ENCODE results near the gene PODXL2. TPM values are rescaled to one million over a fixed set of nuclear protein-coding genes. Genes with fewer than 3 reads are reported as not detected.

Gene PODXL2
- polyA plus RNA-seq, 3 donors: 47.4 to 53.8 (median 48.7) TPM

DNA sequence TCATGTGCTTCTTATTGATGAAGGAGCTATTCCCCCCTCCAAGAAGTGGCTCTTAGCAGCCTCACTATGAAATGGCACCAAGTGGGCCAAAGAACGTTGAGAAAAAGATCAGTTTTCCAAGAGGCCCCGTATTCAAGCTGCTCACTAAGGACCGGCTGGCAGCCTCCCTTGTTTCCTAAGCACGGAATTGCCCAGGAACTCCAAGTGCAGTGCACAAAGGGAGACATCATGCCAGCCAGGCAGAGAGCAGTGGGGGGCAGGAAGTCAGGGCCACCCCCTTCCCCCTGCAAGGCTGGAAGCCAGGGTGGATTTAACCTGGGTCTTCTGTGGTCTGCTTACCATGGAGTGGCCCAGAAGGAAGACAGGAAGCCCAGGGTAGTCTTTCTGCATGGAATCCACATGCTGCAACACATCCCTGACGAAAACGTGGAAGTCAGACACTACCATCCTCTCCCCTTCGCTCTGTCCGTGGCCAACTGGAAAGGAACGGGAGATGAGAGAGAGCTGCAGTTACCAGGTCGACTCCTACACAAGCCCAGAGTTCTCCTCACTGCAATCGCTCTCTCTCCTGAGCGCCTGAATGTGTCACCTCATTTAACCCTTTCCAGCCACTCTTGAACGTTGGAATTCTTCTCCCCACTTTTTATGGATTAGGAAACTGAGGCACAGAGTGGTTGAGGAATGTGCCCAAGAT is 93.3 kb downstream of the PODXL2 start:
- DNase-seq (ENCODE audit: extremely low read depth in 1 of 11, low read depth in 9 of 11, low spot score in 4 of 11): no peak

Other genes starting within 250 kb of the PODXL2 start
- 10 to 100 TPM; 31.3 to 38.2 (median 36.8) TPM for gene TPRA1, start 38.5 kb upstream of the PODXL2 start, polyA plus RNA-seq (ENCODE audit: insufficient read length in 3 of 3)
- 10 to 100 TPM; 52.5 to 78.2 (median 61.5) TPM for gene MCM2, start 30.8 kb upstream of the PODXL2 start, polyA plus RNA-seq (ENCODE audit: insufficient read length in 3 of 3)
- gene ABTB1, start 43.8 kb downstream of the PODXL2 start, polyA plus RNA-seq (ENCODE audit: insufficient read length in 3 of 3): 10 to 100 TPM; 19.2 to 26.9 (median 24.7) TPM
- 10 to 100 TPM; 23.7 to 30.1 (median 24.5) TPM for gene MGLL, start 193.3 kb downstream of the PODXL2 start, polyA plus RNA-seq (ENCODE audit: insufficient read length in 3 of 3)

All from renal cortex interstitium (tissue), 11 donors.